ENCODE data around the gene KIAA1328.

- TF ChIP-seq POLR2AphosphoS5 (IDR thresholded peaks at IDR 0.05): no peak
- TF ChIP-seq CTCF (IDR thresholded peaks at IDR 0.05): no peak
- TF ChIP-seq EP300 (IDR thresholded peaks at IDR 0.05): no peak
These were observed 359.3 kb downstream of the KIAA1328 start for GRCh38 chr18:37188016-37188791.
